Prostate gland (tissue), 2 donors: ENCODE data around the gene FOXK2. TPM values are rescaled to one million over a fixed set of nuclear protein-coding genes. Genes with fewer than 3 reads are reported as not detected.
A peak's percentile ranks its signal among the peaks of the same experiment; 100 is the strongest.
"Not testable (repeated sequence)": the region's sequence is repeated elsewhere in the genome, so short reads cannot be mapped to it uniquely, and the experiment has no call there.

Source experiments
- DNase-seq: peaks from one replicate; pipeline ENCODE4 v3.0.0-alpha.2; 2019; ENCODE audit warnings: low spot score
- H3K27ac ChIP-seq, 2 donors: fragments of 200-600 bp; sonication (generic); 2 replicates each; pipeline ENCODE4 v1.5.1; 2017 to 2019
- H3K27me3 ChIP-seq: fragments of 200-600 bp; sonication (generic); replicated peaks from 2 replicates; pipeline ENCODE4 v1.5.1; 2019; ENCODE audit not compliant: insufficient read depth
- H3K36me3 ChIP-seq, 2 donors: fragments of 200-600 bp; sonication (generic); 1 replicate in 1 of 2; 2 replicates in 1 of 2; pipeline versions ENCODE4 v1.5.1 to v1.8.1; 2017 to 2019
- H3K4me1 ChIP-seq: fragments of 200-600 bp; sonication (generic); replicated peaks from 2 replicates; pipeline ENCODE4 v1.5.1; 2019
- H3K4me3 ChIP-seq, 2 donors: fragments of 200-600 bp; sonication (generic); 2 replicates each; pipeline ENCODE4 v1.5.1; 2017 to 2019
- H3K9me3 ChIP-seq: fragments of 200-600 bp; sonication (generic); 2 replicates; pipeline ENCODE4 v1.5.1; 2017
- POLR2A ChIP-seq: fragments of 450-650 bp; IDR thresholded peaks from one replicate; pipeline ENCODE4 v1.6.1; 2016; ENCODE audit warnings: antibody characterized with exemption, mild to moderate bottlenecking
- POLR2AphosphoS5 ChIP-seq: sonication (generic); formaldehyde crosslinking; IDR thresholded peaks from one replicate; pipeline ENCODE4 v1.6.1; 2017; ENCODE audit warnings: antibody characterized with exemption
- WGBS: methylation state at CpG from one replicate; pipeline ENCODE4 v1.1.5; 2018; 5-methylcytosine and 5-hydroxymethylcytosine counted together
- intact Hi-C: fragments of 100-400 bp; cut with DNase I; formaldehyde crosslinking; loops from one replicate; pipeline ENCODE4 v1.14.2; 2022
- total RNA-seq, 2 donors: library from RNA; depleted of rRNA; stranded (reverse); fragments of >200 nt; gene quantifications; one replicate each; pipeline ENCODE4 v1.1.0, GENCODE V29; 2016
- TF ChIP-seq, protein P1 (sequence below), 4 experiments: fragments of 200-600 bp in 2 of 4; fragments of 450-650 bp in 2 of 4; sonication (generic) in 2 of 4; IDR thresholded peaks; 1 replicate in 3 of 4; 2 replicates in 1 of 4; pipeline ENCODE4 v1.5.1; 2016 to 2019; ENCODE audit warnings: antibody characterized with exemption in 4 of 4, mild to moderate bottlenecking in 2 of 4, moderate library complexity in 2 of 4

Gene FOXK2
- total RNA-seq, 2 donors from 2014 or later, result 47.9 to 85.5 TPM

DNA sequence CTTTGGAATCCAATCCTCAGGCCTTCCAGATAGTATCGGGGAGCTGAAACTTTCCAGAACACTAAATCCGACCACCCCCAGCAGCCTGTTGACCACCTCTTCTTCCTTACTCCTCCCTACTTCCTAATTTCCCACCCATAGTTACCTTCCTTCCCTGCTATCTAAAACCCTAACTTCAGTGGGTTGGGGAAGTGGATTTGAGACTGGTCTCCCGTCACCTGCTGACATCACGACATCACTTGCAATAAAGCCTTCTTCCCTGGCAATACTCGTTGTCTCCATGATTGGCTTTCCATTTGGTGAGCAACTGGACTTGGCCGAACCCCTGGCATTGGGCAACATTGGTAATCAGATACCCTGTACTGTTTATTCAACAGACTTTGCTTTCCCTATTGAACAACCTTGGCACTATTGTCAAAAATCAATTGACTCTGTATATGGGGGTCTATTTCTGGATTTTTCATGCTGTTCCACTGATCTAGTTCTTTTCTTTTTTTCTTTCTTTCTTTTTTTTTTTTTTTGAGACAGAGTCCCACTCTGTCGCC lies 11.8 kb upstream of the FOXK2 start:
- no peaks in the 10 kb centered on the region for H3K9me3 ChIP-seq
- TF ChIP-seq POLR2AphosphoS5 (no peak), POLR2A (no peak)
- TF ChIP-seq, protein P1, sequence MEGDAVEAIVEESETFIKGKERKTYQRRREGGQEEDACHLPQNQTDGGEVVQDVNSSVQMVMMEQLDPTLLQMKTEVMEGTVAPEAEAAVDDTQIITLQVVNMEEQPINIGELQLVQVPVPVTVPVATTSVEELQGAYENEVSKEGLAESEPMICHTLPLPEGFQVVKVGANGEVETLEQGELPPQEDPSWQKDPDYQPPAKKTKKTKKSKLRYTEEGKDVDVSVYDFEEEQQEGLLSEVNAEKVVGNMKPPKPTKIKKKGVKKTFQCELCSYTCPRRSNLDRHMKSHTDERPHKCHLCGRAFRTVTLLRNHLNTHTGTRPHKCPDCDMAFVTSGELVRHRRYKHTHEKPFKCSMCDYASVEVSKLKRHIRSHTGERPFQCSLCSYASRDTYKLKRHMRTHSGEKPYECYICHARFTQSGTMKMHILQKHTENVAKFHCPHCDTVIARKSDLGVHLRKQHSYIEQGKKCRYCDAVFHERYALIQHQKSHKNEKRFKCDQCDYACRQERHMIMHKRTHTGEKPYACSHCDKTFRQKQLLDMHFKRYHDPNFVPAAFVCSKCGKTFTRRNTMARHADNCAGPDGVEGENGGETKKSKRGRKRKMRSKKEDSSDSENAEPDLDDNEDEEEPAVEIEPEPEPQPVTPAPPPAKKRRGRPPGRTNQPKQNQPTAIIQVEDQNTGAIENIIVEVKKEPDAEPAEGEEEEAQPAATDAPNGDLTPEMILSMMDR (IDR thresholded peaks at IDR 0.05), result no peak
- DNase-seq, result no peak
- no peak overlapping the region for H3K27ac ChIP-seq
- no peaks in the 10 kb centered on the region for H3K27me3 ChIP-seq
- intact Hi-C loops, result no loop called here
- H3K4me1 ChIP-seq, result no peaks in the 10 kb centered on the region
- H3K36me3 ChIP-seq, result no peaks in the 10 kb centered on the region
- no peak overlapping the region for H3K4me3 ChIP-seq
- 83% methylated on average over 7 of the region's 7 CpGs for WGBS

DNA sequence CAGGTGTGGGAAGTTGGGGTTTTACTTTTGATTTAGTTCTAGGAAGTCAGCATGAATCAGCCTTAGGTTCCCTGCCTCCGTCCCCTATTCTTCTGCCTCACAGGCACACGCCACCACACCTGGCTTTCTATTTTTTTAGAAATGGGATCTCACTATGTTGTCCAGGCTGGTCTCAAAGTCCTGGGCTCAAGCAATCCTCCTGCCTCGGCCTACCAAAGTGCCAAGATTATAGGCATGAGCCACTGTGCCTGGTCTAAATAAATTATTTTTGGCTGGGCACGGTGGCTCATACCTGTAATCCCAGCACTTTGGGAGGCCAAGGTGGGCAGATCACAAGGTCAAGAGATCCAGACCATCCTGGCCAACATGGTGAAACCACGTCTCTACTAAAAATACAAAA lies 7.9 kb upstream of the FOXK2 start:
- H3K36me3 ChIP-seq, H3K27me3 ChIP-seq, H3K9me3 ChIP-seq, H3K4me1 ChIP-seq, H3K27ac ChIP-seq, intact Hi-C loops, DNase-seq, H3K4me3 ChIP-seq: not testable (repeated sequence)
- WGBS, result 96% methylated on average over 5 of the region's 5 CpGs

DNA sequence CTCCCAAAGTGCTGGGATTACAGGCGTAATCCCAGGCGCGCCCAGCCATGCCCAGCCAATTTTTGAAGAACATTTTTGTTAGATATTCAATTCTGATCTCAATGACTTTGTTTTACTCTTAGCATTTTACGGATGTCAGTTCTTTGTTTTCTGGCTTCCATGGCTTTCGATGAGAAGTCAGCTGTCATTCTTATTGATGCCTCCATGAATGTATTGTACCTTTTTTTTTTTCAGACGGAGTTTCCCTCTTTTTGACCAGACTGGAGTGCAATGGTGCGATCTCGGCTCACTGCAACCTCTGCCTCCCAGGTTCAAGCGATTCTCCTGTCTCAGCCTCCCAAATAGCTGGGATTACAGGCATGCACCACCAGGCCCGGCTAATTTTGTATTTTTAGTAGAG lies 5.7 kb upstream of the FOXK2 start:
- H3K4me1 ChIP-seq, H3K36me3 ChIP-seq, intact Hi-C loops, H3K27me3 ChIP-seq, DNase-seq, H3K9me3 ChIP-seq, H3K4me3 ChIP-seq, H3K27ac ChIP-seq: not testable (repeated sequence)
- 91% methylated on average over 10 of the region's 10 CpGs for WGBS

DNA sequence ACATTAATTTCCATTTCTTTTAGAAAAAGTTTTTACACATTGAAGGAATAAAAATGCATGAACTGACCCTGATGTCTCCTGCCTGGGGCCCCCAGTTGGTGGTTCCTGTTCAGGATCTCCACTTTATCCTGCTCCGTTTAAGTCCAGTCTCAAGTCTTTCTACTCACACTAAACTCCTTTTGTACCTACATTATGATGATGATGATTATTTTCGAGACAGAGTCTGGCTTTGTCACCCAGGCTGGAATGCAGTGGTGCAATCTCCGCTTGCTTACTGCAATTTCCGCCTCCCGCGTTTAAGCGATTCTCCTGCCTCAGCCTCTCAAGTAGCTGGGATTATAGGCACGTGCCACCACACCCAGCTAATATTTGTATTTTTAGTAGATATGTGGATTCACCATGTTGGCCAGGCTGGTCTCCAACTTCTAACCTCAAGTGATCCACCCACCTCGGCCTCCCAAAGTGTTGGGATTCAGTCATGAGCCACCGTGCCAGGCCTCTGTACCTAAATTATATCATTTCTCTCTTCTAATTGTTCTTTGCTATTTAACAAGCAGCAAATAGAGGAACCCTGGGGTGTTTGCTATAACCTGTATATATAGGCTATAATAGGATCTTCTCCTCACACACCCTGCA lies 2.2 kb upstream of the FOXK2 start:
- DNase-seq, result no peak
- intact Hi-C loops, result no loop called here
- 78% methylated on average over 10 of the region's 10 CpGs for WGBS
- Histone ChIP-seq H3K9me3 (no peaks in the 10 kb centered on the region), H3K4me1 (no peaks in the 10 kb centered on the region), H3K27me3 (no peaks in the 10 kb centered on the region), H3K27ac (no peak overlapping the region), H3K4me3 (no peak overlapping the region), H3K36me3 (no peaks in the 10 kb centered on the region)
- no peak for TF ChIP-seq POLR2AphosphoS5
- no peak for TF ChIP-seq POLR2A
- TF ChIP-seq, protein P1 (IDR thresholded peaks at IDR 0.05), result no peak

DNA sequence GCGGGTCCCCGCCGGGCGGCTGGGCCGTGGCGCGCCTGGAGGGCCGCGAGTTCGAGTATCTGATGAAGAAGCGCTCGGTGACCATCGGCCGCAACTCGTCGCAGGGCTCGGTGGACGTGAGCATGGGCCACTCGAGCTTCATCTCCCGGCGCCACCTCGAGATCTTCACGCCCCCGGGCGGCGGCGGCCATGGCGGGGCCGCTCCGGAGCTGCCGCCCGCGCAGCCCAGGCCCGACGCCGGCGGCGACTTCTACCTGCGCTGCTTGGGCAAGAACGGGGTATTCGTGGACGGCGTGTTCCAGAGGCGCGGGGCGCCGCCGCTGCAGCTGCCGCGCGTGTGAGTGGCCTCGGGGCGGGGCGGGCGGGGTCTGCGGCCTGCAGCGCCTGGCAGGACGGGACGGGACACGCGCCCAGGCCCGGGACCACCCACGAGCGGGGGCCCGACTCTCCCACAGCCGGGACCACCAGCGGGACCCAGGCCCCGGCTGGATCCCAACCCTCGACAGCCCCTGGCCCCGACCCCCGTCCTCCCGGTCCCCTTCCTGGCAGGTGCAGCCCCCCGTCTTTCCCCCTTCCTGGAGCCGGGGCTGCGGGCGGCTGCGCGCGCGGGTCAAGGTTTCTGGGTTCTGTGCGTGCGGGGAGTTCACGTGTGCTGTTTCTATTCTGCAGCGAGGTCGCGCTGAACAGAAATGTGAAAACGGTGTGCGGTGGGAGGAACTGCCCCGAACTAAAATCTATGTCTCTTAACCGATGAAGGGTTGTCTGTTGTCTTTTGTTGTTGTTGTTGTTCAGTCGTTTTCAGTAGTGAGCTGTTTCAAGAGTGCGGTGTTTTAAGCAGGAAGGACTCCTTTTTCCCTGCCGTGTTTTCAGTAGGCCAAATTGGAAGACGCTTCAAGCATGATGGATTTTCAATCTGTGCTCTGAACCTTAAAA lies 705 bp downstream of the FOXK2 start:
- no peak for DNase-seq
- intact Hi-C loops, result no loop called here
- WGBS, result under 1% methylated on average over 47 of the region's 94 CpGs
- H3K27ac ChIP-seq, result peak overlapping the region; percentile 80 to 84
- TF ChIP-seq, protein P1 (IDR thresholded peaks at IDR 0.05), result no peak
- peak; percentile 23 for TF ChIP-seq POLR2AphosphoS5
- H3K9me3 ChIP-seq, result no peaks in the 10 kb centered on the region
- no peaks in the 10 kb centered on the region for H3K27me3 ChIP-seq
- H3K4me3 ChIP-seq, result peak overlapping the region; percentile 60 to 76
- no peaks in the 10 kb centered on the region for H3K36me3 ChIP-seq
- peaks cover 4% of the 10 kb centered on the region for H3K4me1 ChIP-seq
